Measurements from ENCODE around the gene HAUS5.

HAUS5 gene

DNA sequence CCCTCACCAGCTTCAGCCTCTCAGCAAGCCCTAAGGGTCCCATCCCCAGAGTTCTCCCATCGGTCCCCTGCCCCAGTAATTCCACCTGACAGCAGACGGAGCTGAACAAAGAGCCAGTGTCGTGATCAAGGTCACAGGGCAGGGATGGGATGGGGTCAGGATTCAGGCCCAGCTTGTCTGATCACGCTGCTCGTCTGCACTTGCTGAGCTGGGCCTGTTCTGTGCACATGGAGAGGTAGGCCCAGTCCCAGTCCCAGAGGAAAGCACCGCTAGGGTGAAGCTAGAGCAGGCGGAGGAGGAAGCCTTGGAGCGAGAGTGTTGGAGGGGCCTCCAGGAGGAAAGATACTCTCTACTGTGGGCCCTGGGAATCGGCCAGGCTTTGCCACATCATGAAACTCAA, 9.2 kb downstream of the HAUS5 start:
- no peak overlapping the region for H3K4me3 ChIP-seq (ENCODE audit: low read depth, low read length)
- TF ChIP-seq, protein P1, sequence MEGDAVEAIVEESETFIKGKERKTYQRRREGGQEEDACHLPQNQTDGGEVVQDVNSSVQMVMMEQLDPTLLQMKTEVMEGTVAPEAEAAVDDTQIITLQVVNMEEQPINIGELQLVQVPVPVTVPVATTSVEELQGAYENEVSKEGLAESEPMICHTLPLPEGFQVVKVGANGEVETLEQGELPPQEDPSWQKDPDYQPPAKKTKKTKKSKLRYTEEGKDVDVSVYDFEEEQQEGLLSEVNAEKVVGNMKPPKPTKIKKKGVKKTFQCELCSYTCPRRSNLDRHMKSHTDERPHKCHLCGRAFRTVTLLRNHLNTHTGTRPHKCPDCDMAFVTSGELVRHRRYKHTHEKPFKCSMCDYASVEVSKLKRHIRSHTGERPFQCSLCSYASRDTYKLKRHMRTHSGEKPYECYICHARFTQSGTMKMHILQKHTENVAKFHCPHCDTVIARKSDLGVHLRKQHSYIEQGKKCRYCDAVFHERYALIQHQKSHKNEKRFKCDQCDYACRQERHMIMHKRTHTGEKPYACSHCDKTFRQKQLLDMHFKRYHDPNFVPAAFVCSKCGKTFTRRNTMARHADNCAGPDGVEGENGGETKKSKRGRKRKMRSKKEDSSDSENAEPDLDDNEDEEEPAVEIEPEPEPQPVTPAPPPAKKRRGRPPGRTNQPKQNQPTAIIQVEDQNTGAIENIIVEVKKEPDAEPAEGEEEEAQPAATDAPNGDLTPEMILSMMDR (IDR thresholded peaks at IDR 0.05; ENCODE audit: low read depth, low read length), result no peak

DNA sequence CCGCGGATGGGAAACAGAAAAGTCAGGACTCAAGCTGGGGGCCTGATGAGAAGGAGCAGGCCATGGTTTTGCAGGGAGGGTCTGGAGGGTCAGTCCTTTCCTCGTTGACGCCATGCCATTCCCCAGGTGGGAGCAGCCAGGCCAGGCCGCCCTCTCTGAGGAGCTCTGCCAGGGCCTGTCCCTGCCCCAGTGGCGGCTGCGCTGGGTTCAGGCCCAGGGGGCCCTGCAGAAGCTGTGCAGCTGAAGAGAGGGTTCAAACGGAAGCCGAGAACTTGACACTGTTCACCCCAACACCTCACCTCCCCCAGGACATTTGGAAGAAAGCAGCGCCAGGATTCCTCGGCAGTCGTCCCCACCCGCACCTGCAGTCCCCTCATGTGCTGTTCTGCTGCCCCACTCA, 10.2 kb downstream of the HAUS5 start:
- no peak overlapping the region for H3K4me3 ChIP-seq (ENCODE audit: low read depth, low read length)
- TF ChIP-seq, protein P1 (IDR thresholded peaks at IDR 0.05; ENCODE audit: low read depth, low read length), result no peak

DNA sequence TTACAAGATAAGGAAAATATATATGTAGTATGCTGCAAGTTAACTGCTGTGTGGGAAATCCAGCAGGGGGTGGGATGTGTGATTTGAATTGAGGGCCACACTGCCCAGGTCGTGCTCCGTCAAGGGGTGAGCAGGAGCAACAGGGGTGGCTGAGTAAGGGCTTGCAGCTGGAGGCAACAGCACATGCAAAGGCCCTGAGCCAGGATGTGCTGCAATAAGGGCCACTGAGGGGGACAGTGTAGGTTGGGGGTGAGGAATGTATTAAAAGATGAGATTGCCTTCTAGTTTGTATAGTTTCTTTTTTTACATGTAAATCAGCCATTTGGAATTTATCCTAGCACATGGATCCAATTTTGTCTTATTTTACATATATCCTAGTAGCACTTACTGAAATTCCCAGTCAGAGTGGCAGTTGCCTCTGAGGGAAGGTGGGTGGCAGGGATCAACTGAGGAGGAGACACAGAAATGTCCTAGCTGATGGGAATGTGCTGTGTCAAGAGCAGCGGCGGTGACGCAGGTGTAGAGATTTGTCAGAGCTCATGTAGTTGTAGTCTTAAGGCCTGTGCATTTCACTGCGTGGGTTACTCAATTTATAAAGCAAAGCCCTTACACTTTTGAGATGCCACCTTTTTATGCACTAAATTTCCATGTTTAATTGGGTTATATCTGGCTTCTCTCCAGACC, 10.9 kb downstream of the HAUS5 start:
- TF ChIP-seq, protein P1 (IDR thresholded peaks at IDR 0.05; ENCODE audit: low read depth, low read length), result no peak

DNA sequence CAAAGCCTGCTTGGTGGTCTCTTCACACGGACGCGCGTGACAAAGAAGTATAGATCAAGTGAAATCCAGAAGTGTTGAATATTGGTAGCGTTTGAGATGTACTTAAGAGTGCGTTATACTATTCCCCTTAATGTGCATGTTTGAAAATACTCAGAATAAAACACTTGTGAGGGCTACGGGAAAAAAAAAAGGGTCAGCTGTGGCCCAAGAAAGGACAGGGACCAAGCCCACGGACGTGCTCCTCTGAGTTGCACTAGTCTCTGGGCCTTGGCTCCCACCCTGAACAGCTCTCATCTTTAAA, 15.7 kb downstream of the HAUS5 start:
- TF ChIP-seq, protein P1 (IDR thresholded peaks at IDR 0.05; ENCODE audit: low read depth, low read length), result no peak
- H3K4me3 ChIP-seq (ENCODE audit: low read depth, low read length), result peak overlapping the region; percentile 98

More for the DNA sequence above, 10.9 kb downstream of the HAUS5 start:
- no peak overlapping the region for H3K4me3 ChIP-seq (ENCODE audit: low read depth, low read length)

DNA sequence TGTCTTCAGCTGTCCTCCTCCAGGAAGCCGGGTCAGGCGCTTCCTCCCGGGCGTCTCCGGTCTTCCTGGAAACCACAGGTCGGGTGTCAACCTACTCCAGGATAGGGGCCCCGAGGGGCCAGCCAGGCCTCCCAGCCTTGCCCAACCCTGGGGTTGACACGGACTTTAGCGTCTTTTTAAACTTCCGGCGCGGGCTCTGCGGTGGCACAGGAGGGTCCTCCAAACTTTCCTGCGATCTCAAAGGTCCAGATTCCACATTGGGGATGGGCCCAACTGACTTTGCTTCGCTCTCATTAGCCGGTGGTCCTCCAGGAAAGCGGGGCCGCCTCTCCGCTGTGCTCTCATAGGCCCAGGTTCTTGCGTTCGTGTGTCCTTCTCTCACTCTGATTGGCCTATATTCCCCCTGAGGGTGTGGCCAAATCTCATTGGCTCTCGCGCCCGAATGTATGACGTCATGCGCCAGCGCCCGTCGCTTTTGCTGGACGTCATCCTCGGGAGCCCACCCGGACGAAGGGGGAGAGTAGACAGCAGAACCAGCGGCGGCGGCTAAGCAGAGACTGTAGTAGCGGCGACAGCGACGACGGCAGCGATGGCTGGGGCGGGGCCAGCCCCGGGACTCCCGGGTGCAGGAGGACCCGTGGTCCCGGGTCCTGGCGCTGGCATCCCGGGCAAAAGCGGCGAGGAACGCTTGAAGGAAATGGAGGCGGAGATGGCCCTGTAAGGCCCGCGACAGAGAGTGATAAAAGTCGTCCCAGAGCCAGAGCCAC, 16.2 kb downstream of the HAUS5 start, which contains the start of gene RBM42:
TSS of gene RBM42 (plus strand) at position 472 of the 767 bp plus-strand sequence. CDS start at position 590, 118 bp downstream.
- TF ChIP-seq, protein P1 (IDR thresholded peaks at IDR 0.05; ENCODE audit: low read depth, low read length), result no peak
- peak within 1 kb of the TSS; percentile 98 for H3K4me3 ChIP-seq (ENCODE audit: low read depth, low read length)

DNA sequence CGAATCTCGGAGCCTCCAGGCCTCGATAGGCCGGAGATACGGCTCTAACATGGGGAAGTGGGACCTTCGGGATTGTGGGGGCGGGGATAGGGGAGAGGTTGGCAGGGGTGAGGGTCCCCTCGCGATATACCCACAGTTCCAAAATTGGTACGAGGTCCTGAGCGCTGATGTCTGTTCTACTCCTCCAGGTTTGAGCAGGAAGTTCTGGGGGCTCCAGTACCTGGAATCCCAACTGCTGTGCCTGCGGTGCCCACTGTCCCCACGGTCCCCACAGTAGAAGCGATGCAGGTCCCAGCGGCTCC, 16.7 kb downstream of the HAUS5 start:
- TF ChIP-seq, protein P1 (IDR thresholded peaks at IDR 0.05; ENCODE audit: low read depth, low read length), result no peak
- H3K4me3 ChIP-seq (ENCODE audit: low read depth, low read length), result peak overlapping the region; percentile 98

DNA sequence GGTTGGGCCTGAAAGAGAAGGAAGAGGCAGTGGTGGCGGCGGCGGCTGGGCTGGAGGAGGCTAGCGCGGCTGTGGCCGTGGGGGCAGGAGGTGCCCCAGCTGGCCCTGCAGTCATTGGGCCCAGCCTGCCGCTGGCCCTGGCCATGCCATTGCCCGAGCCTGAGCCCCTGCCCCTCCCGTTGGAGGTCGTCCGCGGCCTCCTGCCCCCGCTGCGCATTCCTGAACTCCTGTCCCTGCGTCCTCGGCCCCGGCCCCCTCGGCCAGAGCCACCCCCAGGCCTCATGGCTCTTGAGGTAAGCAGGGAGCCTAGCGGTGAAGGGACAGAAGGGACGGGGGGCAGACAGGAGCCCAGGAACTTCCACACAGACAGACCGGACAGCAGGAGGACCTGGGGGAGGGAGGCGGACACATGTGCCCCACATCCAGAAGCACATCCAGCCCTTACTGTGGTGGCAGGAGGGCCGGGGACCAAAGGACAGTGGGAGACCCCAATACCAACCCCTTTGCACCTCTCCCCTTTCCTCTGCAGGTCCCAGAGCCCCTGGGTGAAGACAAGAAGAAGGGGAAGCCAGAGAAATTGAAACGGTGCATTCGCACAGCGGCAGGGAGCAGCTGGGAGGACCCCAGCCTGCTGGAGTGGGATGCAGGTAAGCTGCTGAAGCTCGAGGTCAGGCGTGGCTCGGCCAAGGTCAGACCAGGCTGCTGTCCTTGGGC, 21.3 kb downstream of the HAUS5 start:
- TF ChIP-seq, protein P1 (IDR thresholded peaks at IDR 0.05; ENCODE audit: low read depth, low read length), result no peak
- H3K4me3 ChIP-seq (ENCODE audit: low read depth, low read length), result no peak overlapping the region

All from WI38 (cell line).